K562 (cell line): ENCODE results near the gene XRRA1. TPM values are rescaled to one million over a fixed set of nuclear protein-coding genes. Genes with fewer than 3 reads are reported as not detected.

Source experiments
- CHD2 ChIP-seq: IDR thresholded peaks from 2 replicates; pipeline ENCODE4 v1.6.1; 2011; ENCODE audit warnings: low read depth, low read length
- HMG20B ChIP-seq: fragments of 250-450 bp; sonication (Bioruptor Pico); IDR thresholded peaks from 2 replicates; pipeline ENCODE4 v1.5.0; 2021; ENCODE audit warnings: mild to moderate bottlenecking
- MEF2A ChIP-seq: IDR thresholded peaks from 2 replicates; pipeline ENCODE4 v1.6.1; 2011; ENCODE audit warnings: low read depth, mild to moderate bottlenecking, low read length, moderate library complexity; ENCODE audit not compliant: control insufficient read depth
- MEIS2 ChIP-seq: fragments of 450-650 bp; IDR thresholded peaks from 2 replicates; pipeline ENCODE4 v1.6.1; 2014; ENCODE audit warnings: mild to moderate bottlenecking; ENCODE audit not compliant: partially characterized antibody
- MTA3 ChIP-seq: fragments of 450-650 bp; formaldehyde crosslinking; IDR thresholded peaks from 2 replicates; pipeline ENCODE4 v1.6.1; 2017; ENCODE audit warnings: mild to moderate bottlenecking, borderline replicate concordance
- NFE2L1 ChIP-seq: fragments of 450-650 bp; IDR thresholded peaks from 2 replicates; pipeline ENCODE4 v1.6.1; 2016; ENCODE audit warnings: missing genetic modification characterization, low read depth, mild to moderate bottlenecking, missing compliant biosample characterization, moderate library complexity, borderline replicate concordance
- NUFIP1 ChIP-seq: fragments of 450-650 bp; IDR thresholded peaks from 2 replicates; pipeline ENCODE4 v1.6.1; 2018; ENCODE audit not compliant: partially characterized antibody
- POLR2A ChIP-seq: fragments of 450-650 bp; conservative IDR thresholded peaks from 2 replicates; pipeline ENCODE4 v1.6.1; 2016
- RAD21 ChIP-seq, 2 experiments: fragments of 250-450 bp in 1 of 2; fragments of 450-650 bp in 1 of 2; sonication (Bioruptor Pico) in 1 of 2; formaldehyde crosslinking in 1 of 2; IDR thresholded peaks in 1 of 2; conservative IDR thresholded peaks in 1 of 2; 2 replicates each; pipeline versions ENCODE4 v1.4.0 to v1.8.0; 2020 to 2022; ENCODE audit warnings: mild to moderate bottlenecking in 2 of 2, moderate library complexity in 1 of 2
- RB1 ChIP-seq: fragments of 450-650 bp; IDR thresholded peaks from 2 replicates; pipeline ENCODE4 v1.6.1; 2017; ENCODE audit warnings: low read depth, mild to moderate bottlenecking
- SUPT5H ChIP-seq: fragments of 450-650 bp; IDR thresholded peaks from 2 replicates; pipeline ENCODE4 v1.6.1; 2016
- TAF9B ChIP-seq: fragments of 450-650 bp; IDR thresholded peaks from 2 replicates; pipeline ENCODE4 v1.6.1; 2018; ENCODE audit warnings: mild to moderate bottlenecking; ENCODE audit not compliant: partially characterized antibody
- TBL1XR1 ChIP-seq, 2 experiments: IDR thresholded peaks; 2 replicates each; pipeline ENCODE4 v1.6.1; 2012; ENCODE audit warnings: improper control_type of control experiment in 2 of 2, low read length in 2 of 2, mild to moderate bottlenecking in 1 of 2
- XRCC3 ChIP-seq: fragments of 450-650 bp; IDR thresholded peaks from 2 replicates; pipeline ENCODE4 v1.6.1; 2017; ENCODE audit warnings: mild to moderate bottlenecking, moderate library complexity
- ZNF12 ChIP-seq: sonication (generic); formaldehyde crosslinking; IDR thresholded peaks from 2 replicates; pipeline ENCODE4 v1.4.0; 2020; ENCODE audit warnings: mild to moderate bottlenecking, missing genetic modification reagents
- polyA plus RNA-seq, 8 experiments: library from polyadenylated mRNA; depleted of rRNA in 4 of 8; stranded (reverse) in 5 of 8; unstranded in 3 of 8; fragments of >200 nt; fragmentation: Nextera tagmentation in 2 of 8; fragmentation: Illumina TruSeq in 1 of 8; extraction: Ambion mirVana in 2 of 8; extraction: Trizol in 1 of 8; gene quantifications; 2 replicates each; pipeline versions ENCODE4 v1.2.1 to v1.2.3, GENCODE V29; 2011 to 2014; ENCODE audit warnings: inconsistent platforms in 1 of 8, missing spikeins in 1 of 8
- total RNA-seq, 7 experiments: library from RNA; depleted of rRNA in 6 of 7; stranded (reverse); fragments of >200 nt in 6 of 7; fragmentation: Illumina TruSeq in 2 of 7; extraction: Trizol in 2 of 7; gene quantifications; 2 replicates each; pipeline versions ENCODE4 v1.2.1 to v1.2.3, GENCODE V29; 2011 to 2021; ENCODE audit warnings: low replicate concordance in 1 of 7
- TF ChIP-seq, protein P1 (sequence below): fragments of 450-650 bp; IDR thresholded peaks from 2 replicates; pipeline ENCODE4 v1.7.0; 2016; ENCODE audit warnings: borderline replicate concordance
- TF ChIP-seq, protein P2 (sequence below): sonication (generic); formaldehyde crosslinking; IDR thresholded peaks from 2 replicates; pipeline ENCODE4 v1.8.1; 2023; ENCODE audit warnings: mild to moderate bottlenecking, missing genetic modification reagents
- TF ChIP-seq, protein P3 (sequence below): IDR thresholded peaks from 3 replicates; pipeline ENCODE4 v1.6.1; 2011; ENCODE audit warnings: borderline replicate concordance, mild to moderate bottlenecking; ENCODE audit not compliant: insufficient read length, insufficient read depth
- TF ChIP-seq, protein P4 (sequence below): fragments of 150-350 bp; conservative IDR thresholded peaks from 2 replicates; pipeline ENCODE4 v1.6.1; 2014; ENCODE audit warnings: low read length
- TF ChIP-seq, protein P5 (sequence below), 3 experiments: IDR thresholded peaks in 2 of 3; conservative IDR thresholded peaks in 1 of 3; 2 replicates each; pipeline ENCODE4 v1.5.1; 2011 to 2012; ENCODE audit warnings: low read length in 3 of 3, mild to moderate bottlenecking in 3 of 3, control low read depth in 2 of 3, improper control_type of control experiment in 1 of 3, inconsistent platforms in 1 of 3, low read depth in 1 of 3, mixed read lengths in 1 of 3, moderate library complexity in 1 of 3; ENCODE audit not compliant: insufficient read depth in 2 of 3

Gene XRRA1
- total and polyA plus RNA-seq, 9 of the 15 experiments (the other 6 are each of a cell fraction or from before 2014, with no cell fraction given), result 5.0 to 22.5 (median 16.0) TPM

DNA sequence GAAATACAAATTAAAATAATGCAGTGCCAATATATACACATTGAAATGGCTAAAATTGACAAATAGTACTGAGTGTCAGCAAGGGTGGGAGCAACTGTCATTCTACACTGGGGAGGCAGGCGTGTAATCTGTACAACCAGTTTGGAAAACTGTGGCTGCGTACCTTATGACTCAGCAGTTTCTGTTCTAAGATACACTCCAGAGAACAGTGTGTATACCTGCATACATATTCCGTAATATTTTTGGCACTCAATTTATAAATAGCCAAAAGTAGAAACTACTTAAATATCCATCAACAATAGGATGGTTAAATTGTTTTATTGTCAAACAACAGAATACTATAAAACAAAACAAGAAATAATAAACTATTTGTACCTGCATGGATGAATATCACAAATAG, 142.6 kb downstream of the XRRA1 start (continued):
- TF ChIP-seq, protein P1, sequence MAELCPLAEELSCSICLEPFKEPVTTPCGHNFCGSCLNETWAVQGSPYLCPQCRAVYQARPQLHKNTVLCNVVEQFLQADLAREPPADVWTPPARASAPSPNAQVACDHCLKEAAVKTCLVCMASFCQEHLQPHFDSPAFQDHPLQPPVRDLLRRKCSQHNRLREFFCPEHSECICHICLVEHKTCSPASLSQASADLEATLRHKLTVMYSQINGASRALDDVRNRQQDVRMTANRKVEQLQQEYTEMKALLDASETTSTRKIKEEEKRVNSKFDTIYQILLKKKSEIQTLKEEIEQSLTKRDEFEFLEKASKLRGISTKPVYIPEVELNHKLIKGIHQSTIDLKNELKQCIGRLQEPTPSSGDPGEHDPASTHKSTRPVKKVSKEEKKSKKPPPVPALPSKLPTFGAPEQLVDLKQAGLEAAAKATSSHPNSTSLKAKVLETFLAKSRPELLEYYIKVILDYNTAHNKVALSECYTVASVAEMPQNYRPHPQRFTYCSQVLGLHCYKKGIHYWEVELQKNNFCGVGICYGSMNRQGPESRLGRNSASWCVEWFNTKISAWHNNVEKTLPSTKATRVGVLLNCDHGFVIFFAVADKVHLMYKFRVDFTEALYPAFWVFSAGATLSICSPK, result no peak
- TF ChIP-seq XRCC3 (no peak), NFE2L1 (tag) (peak; percentile 98), RAD21 (CRISPR knock-in tag; conservative IDR thresholded peaks at IDR 0.05 in 1 of 2, IDR thresholded peaks at IDR 0.05 in 1 of 2) (no peak), CHD2 (no peak), HMG20B (CRISPR knock-in tag) (no peak), TAF9B (peak; percentile 42), RB1 (no peak), NUFIP1 (no peak), ZNF12 (CRISPR knock-in tag) (no peak), TBL1XR1 (IDR thresholded peaks at IDR 0.05; ENCODE audit: low read length in 2 of 2) (peak in 1 of 2 experiments; percentile 44; a peak in 1 of 4 replicates), MEIS2 (peak; percentile 46), MTA3 (0 out of 2 replicates have a peak, but pooled peaks have one; percentile 48), POLR2A (no peak), SUPT5H (no peak), MEF2A (0 out of 2 replicates have a peak, but pooled peaks have one; percentile 9)
- TF ChIP-seq, protein P2, sequence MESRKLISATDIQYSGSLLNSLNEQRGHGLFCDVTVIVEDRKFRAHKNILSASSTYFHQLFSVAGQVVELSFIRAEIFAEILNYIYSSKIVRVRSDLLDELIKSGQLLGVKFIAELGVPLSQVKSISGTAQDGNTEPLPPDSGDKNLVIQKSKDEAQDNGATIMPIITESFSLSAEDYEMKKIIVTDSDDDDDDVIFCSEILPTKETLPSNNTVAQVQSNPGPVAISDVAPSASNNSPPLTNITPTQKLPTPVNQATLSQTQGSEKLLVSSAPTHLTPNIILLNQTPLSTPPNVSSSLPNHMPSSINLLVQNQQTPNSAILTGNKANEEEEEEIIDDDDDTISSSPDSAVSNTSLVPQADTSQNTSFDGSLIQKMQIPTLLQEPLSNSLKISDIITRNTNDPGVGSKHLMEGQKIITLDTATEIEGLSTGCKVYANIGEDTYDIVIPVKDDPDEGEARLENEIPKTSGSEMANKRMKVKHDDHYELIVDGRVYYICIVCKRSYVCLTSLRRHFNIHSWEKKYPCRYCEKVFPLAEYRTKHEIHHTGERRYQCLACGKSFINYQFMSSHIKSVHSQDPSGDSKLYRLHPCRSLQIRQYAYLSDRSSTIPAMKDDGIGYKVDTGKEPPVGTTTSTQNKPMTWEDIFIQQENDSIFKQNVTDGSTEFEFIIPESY (CRISPR knock-in tag), result no peak
- TF ChIP-seq, protein P3, sequence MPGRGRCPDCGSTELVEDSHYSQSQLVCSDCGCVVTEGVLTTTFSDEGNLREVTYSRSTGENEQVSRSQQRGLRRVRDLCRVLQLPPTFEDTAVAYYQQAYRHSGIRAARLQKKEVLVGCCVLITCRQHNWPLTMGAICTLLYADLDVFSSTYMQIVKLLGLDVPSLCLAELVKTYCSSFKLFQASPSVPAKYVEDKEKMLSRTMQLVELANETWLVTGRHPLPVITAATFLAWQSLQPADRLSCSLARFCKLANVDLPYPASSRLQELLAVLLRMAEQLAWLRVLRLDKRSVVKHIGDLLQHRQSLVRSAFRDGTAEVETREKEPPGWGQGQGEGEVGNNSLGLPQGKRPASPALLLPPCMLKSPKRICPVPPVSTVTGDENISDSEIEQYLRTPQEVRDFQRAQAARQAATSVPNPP, result no peak
- TF ChIP-seq, protein P4, sequence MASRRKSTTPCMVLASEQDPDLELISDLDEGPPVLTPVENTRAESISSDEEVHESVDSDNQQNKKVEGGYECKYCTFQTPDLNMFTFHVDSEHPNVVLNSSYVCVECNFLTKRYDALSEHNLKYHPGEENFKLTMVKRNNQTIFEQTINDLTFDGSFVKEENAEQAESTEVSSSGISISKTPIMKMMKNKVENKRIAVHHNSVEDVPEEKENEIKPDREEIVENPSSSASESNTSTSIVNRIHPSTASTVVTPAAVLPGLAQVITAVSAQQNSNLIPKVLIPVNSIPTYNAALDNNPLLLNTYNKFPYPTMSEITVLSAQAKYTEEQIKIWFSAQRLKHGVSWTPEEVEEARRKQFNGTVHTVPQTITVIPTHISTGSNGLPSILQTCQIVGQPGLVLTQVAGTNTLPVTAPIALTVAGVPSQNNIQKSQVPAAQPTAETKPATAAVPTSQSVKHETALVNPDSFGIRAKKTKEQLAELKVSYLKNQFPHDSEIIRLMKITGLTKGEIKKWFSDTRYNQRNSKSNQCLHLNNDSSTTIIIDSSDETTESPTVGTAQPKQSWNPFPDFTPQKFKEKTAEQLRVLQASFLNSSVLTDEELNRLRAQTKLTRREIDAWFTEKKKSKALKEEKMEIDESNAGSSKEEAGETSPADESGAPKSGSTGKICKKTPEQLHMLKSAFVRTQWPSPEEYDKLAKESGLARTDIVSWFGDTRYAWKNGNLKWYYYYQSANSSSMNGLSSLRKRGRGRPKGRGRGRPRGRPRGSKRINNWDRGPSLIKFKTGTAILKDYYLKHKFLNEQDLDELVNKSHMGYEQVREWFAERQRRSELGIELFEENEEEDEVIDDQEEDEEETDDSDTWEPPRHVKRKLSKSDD, result no peak
- TF ChIP-seq, protein P5, sequence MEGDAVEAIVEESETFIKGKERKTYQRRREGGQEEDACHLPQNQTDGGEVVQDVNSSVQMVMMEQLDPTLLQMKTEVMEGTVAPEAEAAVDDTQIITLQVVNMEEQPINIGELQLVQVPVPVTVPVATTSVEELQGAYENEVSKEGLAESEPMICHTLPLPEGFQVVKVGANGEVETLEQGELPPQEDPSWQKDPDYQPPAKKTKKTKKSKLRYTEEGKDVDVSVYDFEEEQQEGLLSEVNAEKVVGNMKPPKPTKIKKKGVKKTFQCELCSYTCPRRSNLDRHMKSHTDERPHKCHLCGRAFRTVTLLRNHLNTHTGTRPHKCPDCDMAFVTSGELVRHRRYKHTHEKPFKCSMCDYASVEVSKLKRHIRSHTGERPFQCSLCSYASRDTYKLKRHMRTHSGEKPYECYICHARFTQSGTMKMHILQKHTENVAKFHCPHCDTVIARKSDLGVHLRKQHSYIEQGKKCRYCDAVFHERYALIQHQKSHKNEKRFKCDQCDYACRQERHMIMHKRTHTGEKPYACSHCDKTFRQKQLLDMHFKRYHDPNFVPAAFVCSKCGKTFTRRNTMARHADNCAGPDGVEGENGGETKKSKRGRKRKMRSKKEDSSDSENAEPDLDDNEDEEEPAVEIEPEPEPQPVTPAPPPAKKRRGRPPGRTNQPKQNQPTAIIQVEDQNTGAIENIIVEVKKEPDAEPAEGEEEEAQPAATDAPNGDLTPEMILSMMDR (IDR thresholded peaks at IDR 0.05 in 2 of 3, conservative IDR thresholded peaks at IDR 0.05 in 1 of 3; ENCODE audit: insufficient read depth in 2 of 3, low read depth in 1 of 3, low read length in 3 of 3), result no peak
